Erythroblast (primary cell): ENCODE data around the gene SLC11A1.

Experiments
- GATA1 ChIP-seq: IDR thresholded peaks from 2 replicates; pipeline ENCODE4 v1.6.1; 2011; ENCODE audit warnings: low read depth, mild to moderate bottlenecking, control low read depth, low read length, moderate library complexity
- POLR2A ChIP-seq: IDR thresholded peaks from 2 replicates; pipeline ENCODE4 v1.6.1; 2011; ENCODE audit warnings: mild to moderate bottlenecking, low read length

- no peak for TF ChIP-seq POLR2A
- no peak for TF ChIP-seq GATA1
Observed at GRCh38 chr2:218425531-218425930, 43.5 kb downstream of the SLC11A1 start.
